Kidney epithelial cell (primary cell): ENCODE results near the gene DAPK2. TPM values are rescaled to one million over a fixed set of nuclear protein-coding genes. Genes with fewer than 3 reads are reported as not detected.
A peak's percentile ranks its signal among the peaks of the same experiment; 100 is the strongest.

Experiments used
- DNase-seq: peaks from one replicate; pipeline ENCODE4 v3.0.0-alpha.2; 2010; ENCODE audit warnings: low read depth
- H3K27me3 ChIP-seq: 2 replicates; pipeline ENCODE4 v1.6.0; 2011; ENCODE audit warnings: low read length; ENCODE audit not compliant: control insufficient read depth, insufficient read depth
- H3K36me3 ChIP-seq: 2 replicates; pipeline ENCODE4 v1.5.1; 2011; ENCODE audit warnings: low read length; ENCODE audit not compliant: control insufficient read depth, insufficient read depth
- H3K4me3 ChIP-seq: 2 replicates; pipeline ENCODE4 v1.5.1; 2011; ENCODE audit warnings: low read depth, mild to moderate bottlenecking, control low read depth, low read length
- CTCF ChIP-seq: IDR thresholded peaks from 2 replicates; pipeline ENCODE4 v1.5.1; 2011; ENCODE audit warnings: mild to moderate bottlenecking, moderate library complexity, low read length, control low read depth, inconsistent platforms; ENCODE audit not compliant: insufficient read depth, poor library complexity, severe bottlenecking
- total RNA-seq: library from RNA; depleted of rRNA; stranded (reverse); fragments of >200 nt; gene quantifications from 2 replicates; pipeline ENCODE4 v1.2.3, GENCODE V29; 2015

DAPK2 gene
- total RNA-seq, 1 donor from 2014 or later = 0.21 TPM

DNA sequence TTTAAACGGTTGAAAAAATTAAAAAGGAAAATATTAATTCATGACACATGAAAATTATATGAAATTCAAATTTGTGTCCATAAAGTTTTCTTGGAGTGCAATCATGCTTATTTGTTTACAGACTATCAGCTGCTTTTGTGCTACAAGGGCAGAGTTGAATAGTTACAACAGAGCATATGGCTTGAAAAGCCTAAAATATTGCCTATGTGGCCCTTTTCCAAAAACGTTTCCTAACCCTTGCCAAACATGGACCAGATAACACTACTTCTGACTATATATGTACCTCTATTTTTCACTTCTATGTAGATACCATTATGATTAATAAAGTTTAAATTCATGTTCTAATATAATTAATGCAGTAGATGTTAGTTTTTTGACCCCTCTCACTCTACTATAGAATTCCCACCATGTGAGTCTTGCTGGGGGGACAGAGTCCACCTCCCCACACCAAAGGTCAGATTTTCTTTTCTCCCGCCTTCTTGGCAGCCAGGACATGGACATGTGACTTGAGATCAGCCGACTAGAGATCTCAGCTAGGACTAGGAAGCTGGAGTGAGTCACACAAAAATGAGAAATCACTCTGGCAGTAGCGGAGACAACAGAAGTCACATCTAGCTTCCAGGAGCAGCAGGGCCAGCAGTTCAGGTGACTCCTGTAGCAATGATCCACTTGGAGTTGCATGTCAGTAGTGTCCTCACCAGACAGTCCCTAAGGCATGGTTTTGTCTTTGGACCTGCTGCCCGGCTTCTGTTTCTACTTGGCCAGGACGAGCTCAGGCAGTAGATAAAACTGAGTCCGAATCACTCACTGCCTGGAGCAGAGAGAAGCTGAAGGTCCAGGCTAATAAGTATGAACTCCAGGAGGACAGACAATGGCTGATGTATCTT, 24.9 kb upstream of the DAPK2 start:
- TF ChIP-seq CTCF = no peak
- Histone ChIP-seq H3K36me3 (no peaks in the 10 kb centered on the region), H3K4me3 (no peak overlapping the region), H3K27me3 (no peaks in the 10 kb centered on the region)
- peak; percentile 61 for DNase-seq

- no peak for DNase-seq
- Histone ChIP-seq H3K4me3 (no peak overlapping the region), H3K36me3 (no peaks in the 10 kb centered on the region), H3K27me3 (no peaks in the 10 kb centered on the region)
- no peak for TF ChIP-seq CTCF
Measured at GRCh38 chr15:64070106-64070505, 23.8 kb upstream of the DAPK2 start.

DNA sequence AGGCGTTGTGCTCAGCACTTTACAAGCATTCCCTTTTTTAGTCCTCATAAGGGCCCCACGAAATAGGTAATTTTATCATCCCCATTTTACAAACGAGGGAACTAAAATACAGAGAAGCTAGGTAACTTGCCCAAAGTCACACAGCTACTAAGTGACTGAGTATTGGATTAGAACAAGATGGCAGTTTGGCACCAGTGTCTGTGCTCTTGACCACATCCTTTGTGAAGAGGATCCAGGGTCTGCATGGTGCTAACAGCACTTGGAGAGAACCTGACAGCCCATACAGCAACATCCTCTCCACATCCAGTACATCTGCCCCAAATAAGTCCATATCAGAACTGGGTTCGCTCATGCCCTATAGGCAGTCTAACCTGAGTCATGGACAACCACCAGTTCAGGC, 21.8 kb upstream of the DAPK2 start:
- no peak for TF ChIP-seq CTCF
- Histone ChIP-seq H3K27me3 (no peaks in the 10 kb centered on the region), H3K36me3 (no peaks in the 10 kb centered on the region), H3K4me3 (no peak overlapping the region)
- DNase-seq = no peak

DNA sequence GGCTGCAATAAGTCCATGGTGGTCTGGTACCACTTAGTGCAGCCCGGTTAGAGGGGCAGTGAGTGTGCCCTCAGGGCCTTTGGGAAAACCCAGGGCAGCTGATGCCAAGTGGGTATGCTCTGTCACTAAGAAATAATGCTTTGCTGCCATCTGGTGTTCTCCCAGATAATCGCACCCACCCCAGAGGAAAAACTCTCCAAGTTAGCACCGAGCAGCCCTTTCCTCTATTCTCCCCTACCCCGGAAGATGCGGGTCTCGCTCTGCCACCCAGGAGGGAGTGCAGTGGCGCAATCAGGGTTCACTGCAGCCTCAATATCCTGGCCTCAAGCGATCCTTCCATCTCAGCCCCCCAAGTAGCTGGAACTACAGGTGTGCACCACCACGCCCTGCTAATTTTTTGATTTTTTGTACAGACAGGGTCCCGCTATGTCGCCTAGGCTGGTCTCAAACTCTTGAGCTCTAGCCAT, 21.3 kb upstream of the DAPK2 start:
- DNase-seq = peak; percentile 10
- TF ChIP-seq CTCF = peak; percentile 69
- no peaks in the 10 kb centered on the region for H3K36me3 ChIP-seq
- H3K27me3 ChIP-seq = no peaks in the 10 kb centered on the region
- H3K4me3 ChIP-seq = no peak overlapping the region

DNA sequence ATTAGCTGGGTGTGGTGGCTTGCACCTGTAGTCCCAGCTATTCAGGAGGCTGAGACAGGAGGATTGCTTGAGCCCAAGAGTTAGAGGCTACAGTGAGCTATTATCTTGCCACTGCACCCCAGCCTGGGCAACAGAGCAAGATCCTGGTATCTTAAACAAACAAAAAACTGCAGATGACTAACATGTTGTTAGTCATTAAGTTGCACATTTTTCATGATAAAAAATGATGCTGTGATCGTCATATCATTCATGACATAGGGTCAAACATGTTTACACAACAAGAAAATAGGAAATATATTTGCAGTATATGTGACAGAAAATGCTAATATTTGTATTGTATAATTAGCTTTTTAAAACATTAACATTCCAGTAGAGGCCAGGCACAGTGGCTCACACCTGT, 20.2 kb upstream of the DAPK2 start:
- H3K36me3 ChIP-seq = no peaks in the 10 kb centered on the region
- no peak for DNase-seq
- no peaks in the 10 kb centered on the region for H3K27me3 ChIP-seq
- no peak overlapping the region for H3K4me3 ChIP-seq
- no peak for TF ChIP-seq CTCF
